ENCODE measurements around the gene MPND.

DNA sequence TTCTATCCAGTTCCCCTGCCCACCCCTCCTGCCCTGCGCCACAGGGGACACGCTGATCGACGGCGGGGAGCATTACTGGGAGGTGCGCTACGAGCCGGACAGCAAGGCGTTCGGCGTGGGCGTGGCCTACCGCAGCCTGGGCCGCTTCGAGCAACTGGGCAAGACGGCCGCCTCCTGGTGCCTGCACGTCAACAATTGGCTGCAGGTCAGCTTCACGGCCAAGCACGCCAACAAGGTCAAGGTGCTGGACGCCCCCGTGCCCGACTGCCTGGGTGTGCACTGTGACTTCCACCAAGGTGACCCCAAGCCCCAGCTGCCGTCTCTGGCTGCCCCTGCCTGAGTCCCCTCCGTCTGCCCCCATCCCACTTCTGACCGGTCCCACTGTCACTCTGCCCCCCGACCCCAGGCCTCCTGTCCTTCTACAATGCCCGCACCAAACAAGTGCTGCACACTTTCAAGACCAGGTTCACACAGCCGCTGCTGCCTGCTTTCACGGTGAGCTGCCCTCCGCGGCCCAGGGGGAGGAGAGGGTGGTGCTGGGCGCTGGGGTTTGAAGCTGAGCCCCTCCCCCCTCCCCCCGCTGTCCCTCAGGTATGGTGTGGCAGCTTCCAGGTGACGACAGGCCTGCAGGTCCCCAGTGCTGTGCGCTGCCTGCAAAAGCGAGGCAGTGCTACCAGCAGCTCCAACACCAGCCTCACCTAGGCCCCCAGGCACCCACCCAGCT, 20.3 kb upstream of the MPND start:
- TF ChIP-seq, protein P1, sequence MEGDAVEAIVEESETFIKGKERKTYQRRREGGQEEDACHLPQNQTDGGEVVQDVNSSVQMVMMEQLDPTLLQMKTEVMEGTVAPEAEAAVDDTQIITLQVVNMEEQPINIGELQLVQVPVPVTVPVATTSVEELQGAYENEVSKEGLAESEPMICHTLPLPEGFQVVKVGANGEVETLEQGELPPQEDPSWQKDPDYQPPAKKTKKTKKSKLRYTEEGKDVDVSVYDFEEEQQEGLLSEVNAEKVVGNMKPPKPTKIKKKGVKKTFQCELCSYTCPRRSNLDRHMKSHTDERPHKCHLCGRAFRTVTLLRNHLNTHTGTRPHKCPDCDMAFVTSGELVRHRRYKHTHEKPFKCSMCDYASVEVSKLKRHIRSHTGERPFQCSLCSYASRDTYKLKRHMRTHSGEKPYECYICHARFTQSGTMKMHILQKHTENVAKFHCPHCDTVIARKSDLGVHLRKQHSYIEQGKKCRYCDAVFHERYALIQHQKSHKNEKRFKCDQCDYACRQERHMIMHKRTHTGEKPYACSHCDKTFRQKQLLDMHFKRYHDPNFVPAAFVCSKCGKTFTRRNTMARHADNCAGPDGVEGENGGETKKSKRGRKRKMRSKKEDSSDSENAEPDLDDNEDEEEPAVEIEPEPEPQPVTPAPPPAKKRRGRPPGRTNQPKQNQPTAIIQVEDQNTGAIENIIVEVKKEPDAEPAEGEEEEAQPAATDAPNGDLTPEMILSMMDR (IDR thresholded peaks at IDR 0.05; ENCODE audit: low read length), result no peak
- TF ChIP-seq EZH2 (IDR thresholded peaks at IDR 0.05; ENCODE audit: borderline replicate concordance, low read length), result no peak

All from OCI-LY1 (cell line).